Fibroblast of skin of scalp (primary cell): ENCODE results near the gene SEMA4D.

Experiments used
- DNase-seq: peaks from one replicate; pipeline ENCODE4 v3.0.0-alpha.2; 2013

SEMA4D gene

DNA sequence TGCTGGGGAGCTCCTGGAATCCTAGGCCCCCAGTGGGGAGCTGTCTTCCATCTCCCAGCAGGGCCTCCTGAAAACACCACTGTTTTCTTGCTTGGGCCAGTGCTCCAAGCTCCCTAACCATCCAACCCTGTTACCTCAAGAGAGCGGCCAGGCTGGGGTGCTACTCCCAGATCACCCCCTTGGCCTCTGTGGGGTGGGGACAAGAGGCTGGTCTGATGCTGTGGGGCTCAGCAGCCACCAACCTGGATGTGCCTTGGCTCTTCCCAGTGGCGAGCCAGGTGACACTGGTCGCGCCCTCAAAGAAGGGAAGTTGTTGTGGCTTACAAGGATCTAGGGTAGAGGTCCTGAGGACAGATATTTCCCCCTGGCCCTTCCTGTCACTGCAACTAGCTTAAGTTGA, 130.6 kb downstream of the SEMA4D start:
- DNase-seq: no peak

DNA sequence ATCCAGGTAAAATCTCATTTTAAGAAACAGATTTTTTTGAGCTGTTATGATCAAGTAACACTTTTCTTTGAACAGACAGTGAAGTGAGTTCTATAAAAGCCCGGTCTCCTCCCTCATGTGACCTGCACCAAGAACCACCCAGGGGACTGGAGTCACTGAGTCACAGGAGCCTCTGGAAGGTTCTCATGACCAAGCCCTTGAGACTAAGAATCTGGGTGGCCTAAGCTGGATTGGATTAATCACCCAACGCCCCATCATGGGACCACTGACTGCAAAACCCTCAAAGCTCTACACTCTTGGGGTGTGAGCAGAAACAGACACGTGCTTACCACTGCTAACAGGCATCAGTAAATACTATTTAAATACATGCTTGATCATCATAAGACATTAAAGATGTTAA, 131.2 kb downstream of the SEMA4D start:
- DNase-seq: peak; percentile 26

DNA sequence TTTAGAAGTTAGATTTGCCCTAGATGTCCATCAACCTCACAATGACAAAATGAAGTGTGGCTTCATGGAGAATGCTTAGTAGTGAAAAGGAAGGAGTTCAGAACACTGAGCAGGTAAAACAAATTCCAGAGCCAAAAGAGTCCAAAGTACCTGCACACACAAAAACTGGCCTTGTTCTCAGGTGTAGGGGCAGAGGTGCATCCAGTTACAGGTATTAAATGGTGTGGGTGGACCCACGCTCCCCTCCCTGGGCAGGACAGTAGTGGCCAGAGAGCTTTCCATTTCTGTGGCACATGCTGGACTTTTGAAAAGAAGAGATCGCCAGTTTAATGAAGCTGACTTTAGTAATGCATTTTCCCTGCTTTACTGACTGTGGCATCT, 132.4 kb downstream of the SEMA4D start:
- DNase-seq: no peak

DNA sequence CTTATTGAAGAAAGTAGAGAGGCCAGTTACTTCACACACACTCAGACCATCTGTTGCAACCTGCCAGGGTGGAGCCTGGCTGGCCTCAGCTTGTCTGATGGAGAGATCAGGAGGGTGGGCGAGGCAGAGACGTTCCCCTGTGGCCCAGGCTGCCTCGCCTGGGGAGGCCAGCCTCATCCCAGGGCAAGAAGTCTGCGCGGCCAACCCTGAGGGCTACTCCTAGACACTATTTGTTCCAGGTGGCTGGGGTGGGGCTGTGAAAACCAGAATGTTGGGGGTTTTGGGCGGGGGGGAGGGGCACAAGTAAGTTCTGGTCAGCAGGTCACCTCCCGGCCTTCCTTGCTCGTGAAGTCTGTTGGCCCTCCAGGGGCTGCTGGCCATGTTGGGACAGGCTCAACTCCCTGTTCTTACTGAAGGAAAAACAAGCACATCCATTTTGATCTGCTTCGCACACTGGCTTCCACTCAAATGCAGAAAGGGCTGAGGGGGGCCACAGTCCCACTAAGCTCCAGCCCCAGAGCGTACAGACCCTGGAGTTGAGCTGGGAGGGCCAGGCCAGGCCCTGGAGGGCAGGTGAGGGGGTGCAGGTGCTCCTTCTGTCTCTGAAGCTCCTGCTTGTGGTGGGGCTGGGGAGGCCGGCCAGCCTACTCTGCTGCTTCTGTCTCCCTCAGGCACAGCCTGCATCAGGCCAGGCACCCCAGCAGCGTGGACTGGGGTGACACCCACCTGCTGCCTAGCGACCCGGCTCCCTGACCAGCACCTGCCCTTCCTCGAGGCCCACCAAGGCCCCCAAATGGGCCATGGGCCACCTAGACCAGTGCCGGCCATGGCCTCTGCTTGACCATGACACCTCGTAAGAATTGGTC, 133.0 kb downstream of the SEMA4D start:
- no peak for DNase-seq

DNA sequence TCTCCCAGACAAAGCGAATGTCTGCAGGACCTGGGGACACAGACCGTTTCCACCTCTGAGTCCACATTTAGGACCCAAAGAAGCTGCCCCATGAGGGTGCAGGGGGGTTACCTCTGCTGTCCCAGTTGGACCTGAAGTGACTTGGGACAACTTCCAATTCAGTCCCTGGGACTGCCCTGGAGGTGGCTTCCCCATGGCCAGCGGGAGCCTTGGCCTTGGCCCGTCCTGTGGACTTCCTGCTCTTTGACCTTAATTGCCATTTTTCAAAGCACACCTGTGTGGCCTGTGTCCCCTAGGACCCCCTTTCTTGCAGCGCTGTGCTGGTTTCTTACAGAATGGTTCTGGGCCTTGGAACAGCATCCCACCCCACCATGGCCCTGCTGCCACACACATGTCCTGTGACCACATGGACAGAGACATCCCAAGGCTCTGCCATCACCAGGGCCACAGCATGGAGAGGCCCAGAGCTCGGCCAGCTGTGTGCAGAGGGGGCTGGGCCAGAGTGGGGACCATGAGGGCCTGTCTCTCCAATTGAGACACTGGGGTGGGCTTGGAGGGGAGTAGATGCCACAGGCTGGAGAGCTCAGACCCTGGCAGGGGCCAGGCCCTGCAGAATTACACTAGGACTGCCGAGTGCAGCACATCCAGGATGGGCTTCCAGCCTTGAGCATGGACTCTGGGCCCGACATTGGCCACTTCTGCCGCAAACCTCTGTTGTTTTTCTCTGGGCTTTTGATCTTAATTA, 133.8 kb downstream of the SEMA4D start:
- DNase-seq: no peak

DNA sequence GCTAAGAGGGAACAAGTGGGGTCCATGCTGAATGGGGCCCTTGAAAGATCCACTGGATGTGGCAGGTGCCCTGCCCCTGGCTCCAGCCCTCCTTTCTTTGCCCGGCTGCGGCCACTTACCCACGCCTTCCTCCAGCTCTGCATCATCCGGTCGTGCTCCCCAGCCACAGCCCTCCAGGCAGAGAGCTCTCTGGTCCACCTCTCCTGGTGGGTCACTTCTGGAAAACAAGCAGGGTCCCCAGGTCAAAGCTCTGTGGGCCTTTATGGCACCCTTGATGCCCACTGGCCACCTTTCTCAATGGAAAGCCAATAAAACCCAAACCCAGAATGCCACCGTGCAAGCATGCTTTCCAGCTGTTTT, 134.6 kb downstream of the SEMA4D start:
- DNase-seq: no peak

DNA sequence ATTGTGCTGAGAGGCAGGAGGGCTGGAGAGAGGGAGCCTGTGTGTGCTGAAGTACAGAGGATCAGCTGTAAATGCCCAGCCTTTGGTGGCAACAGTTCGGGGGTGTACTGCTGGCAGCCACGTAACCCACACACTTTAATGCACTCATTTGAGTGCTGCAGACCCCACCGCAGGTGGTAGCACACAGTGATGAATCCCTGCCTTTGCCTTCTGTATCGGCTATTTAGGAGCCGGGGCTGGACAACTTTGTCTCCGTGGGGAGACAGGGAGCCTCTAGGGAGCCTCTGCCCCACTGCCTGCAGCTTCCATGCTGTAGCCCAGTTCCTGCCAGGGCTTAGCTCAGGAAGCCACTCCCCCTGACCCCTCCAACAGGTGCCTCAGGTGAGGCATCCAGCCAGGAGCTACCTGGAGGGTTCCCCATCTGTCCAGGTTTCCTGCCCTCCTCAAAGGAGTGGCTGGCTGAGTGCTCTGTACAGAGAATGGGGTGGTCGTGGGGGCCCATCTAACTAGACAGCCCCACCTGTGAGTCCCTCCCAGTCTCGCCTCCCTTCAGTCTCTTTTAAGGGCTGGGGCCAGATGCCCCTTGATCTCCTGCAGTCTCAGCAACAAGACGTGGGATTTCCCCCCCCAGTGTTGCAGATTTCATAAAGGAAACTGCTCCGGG, 135.1 kb downstream of the SEMA4D start:
- no peak for DNase-seq

DNA sequence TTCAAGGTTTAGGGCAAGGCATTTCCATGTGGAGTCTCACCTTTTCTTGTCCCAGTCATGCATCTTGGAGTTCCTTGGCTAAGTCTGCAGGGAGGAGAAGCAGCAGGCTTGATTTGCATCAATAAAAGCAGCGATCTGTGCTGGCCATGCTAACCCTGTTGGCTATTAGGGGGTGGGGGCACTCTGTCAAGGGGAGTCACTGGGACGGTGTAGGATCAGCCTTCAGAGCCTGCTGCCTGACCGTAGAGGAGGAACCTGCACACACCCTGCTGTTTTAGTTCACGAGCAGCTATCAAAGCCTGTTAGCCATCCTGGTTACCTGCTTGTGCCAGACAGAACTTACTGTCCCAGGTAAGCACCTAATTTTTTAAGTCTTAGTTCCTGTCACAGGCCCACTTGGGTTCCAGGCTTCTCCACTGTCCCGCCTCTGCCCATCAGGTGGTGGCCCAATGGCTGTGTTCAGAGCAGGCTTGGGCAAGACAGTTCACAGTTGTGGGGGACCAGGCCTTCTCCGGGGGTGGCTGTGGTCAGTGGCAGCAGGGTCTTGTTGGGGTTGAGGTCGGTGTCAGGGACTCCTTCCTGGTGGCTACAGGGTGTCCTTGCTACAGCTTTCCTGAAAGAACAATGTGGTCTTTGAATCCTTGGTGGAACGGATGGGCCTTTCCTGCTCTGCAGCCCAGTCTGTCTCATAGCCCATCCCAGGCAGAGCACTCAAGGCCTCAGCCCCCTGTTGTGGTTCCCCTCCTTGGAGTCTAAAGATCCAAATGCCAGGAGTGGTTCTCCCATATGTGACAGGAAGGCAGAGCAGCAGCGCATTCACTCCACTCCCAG, 135.9 kb downstream of the SEMA4D start:
- no peak for DNase-seq

DNA sequence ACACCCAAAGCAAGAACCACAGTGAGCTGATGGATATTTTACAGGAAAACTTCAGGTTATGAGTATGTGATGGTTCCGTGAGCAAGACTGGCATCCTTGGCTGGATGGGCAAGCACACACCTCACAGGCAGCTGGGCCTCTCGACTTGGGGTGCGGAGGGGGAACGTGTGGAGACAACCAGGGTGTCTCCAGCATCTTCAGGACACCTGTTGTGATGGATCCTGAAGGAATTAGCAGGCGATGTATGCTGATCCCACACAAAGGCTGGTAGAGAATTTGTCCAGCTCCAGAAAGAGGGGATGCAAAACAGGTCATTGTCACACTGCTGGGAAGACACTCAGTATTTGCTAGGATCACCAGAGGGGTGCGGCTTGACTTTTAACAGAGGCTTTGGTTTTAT, 136.9 kb downstream of the SEMA4D start:
- DNase-seq: no peak

DNA sequence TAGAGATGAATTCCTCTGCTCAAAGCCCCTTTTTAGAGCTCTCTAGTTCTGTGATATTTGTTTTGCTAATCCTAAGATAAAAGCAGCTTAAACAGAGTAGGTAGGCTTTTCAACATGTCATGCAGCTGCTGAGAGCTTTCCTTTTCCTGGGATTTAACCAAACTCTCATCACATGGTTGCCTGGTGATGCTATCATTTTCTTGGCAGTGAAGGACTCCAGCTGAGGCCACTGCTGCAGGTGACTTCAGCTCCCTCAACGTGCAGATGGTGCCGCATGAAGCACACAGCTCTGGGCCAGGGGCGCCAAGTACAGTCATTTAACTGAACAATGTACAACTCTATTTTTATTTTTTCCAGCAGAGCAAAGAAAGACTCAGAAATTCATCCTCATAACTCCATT, 137.4 kb downstream of the SEMA4D start:
- DNase-seq: no peak

DNA sequence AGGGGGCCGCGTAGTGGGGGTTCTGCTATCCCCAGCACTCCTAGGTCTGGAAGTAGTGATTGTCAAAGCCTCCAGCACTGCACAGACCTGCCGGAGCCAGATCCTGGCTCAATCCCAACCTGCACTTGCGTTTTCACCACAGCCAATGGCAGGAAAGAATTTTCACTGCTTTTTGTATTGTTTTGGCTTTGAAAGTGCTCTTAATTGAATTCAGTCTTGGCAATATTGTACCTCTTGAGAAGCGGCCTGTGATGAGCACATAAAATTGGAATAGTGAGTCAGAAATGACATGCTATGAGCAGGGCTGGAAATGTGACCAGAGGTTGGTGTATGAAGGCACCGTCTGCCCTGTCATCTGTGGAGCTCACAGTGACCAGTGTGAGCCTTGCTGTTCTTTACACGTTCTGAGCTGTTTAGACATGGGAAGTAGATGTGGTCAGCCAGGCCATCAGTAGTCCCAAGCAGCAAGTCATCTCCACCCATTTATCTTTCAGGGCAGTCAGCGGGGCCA, 138.1 kb downstream of the SEMA4D start:
- DNase-seq: no peak

DNA sequence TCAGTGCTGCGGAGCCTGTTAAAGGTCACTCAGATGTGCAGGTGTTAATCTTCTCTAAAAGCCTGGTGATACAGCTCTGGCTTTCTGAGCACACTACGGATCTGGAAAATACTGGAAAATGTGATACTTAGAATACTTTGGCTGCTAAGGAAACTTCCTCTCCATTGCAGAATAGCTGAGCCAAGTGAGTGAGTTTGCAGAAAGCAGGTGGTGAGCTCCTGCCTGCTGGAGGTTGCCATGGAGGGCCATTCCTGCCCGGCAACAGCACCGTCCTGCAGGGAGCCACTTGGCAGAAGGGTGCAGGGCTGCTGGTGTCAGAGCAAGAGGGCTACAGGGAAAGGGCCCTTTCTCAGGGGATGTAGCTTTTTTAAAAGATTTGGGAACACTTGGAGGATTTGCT, 138.9 kb downstream of the SEMA4D start:
- no peak for DNase-seq

DNA sequence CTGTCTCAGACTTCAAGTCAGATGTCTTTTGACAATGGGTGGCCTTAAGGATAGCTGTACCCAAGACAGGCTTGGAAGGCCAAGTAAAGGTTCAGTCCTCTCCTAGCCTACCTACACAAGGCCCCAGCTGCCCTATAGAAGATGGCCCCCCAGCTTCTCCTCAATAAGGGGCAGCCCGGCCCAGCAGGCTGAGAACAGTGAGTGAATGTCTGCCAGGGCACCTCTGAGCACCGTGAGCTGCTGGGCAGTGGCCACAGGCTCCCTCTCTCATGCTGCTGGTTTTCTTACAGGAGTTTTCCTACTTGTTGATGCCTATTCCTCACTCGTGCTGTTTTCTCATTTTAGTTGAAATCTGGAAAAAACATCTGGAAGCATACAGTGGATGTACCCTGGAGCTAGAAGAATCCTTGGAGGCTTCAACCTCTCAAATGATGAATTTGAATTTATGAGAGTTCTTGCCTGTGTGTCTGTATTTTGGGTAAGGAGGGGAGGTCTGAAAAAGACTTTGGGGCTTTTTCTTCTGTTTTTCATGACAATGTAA, 139.5 kb downstream of the SEMA4D start:
- no peak for DNase-seq

DNA sequence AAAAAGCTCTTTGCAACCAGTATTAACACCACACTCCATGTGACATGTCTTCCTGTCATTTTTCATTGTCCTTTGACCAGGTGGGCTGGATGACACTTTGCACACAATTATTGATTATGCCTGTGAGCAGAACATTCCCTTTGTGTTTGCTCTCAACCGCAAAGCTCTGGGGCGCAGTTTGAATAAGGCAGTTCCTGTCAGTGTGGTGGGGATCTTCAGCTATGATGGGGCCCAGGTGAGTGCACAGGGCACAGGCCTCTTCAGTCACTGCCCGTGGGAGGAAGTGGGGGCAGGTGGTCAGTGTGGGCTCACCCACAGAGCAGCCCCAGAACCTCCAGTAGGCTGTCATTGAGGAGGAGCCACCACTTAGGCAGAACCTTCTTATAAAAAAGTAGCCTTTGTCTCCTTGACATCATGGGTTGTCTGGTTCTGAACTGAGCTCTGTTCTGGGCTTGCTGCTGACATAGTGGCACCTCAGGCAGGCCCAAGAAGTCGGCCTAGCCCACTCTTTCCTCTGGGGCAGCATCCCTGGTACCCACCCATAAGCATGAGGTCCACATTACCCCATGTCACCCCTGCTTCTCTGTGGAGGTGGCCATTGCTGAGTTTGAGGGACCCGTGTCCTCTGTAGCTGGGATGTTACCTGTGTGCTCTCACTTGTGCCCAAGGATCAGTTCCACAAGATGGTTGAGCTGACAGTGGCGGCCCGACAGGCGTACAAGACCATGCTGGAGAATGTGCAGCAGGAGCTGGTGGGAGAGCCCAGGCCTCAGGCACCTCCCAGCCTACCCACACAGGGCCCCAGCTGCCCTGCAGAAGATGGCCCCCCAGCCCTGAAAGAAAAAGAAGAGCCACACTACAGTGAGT, 140.3 kb downstream of the SEMA4D start:
- no peak for DNase-seq

DNA sequence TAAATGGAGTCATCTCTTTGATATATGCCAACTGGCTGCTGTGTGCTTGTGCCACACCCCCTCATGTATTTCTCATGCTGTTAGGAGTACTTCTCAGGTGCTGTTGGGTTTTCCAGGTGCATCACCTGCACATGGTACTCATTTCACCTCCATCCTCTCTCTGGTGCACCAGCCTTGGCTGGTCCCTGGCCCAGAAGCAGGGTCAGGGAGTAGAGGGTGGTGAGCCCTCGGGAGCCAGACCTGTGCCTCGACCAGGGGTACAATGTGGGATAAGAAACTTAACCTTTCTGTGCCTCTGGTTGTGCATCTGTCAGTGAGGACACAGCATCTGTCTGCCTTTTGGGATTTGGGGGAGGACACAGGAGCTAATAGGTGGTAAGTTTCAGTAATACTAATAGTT, 141.1 kb downstream of the SEMA4D start:
- DNase-seq: no peak

DNA sequence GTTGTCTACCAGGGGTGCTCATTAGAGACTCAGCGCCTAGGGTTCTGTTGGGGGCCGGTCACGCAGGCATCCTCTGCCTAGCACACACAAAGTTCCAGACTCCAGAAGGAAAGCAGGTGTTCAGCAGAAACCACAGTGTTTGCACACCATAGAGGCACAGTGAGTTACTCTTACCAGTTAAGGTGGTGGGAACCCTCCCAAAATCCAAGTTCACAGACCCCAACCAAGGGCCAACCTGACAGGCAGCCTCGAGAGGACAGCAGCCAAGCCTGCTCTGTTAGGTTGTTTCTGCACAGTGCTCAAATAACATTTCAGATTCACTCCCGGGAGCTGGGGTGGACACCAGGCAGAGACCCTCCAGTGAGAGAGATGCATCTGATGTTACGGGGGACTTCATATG, 143.4 kb downstream of the SEMA4D start:
- no peak for DNase-seq

DNA sequence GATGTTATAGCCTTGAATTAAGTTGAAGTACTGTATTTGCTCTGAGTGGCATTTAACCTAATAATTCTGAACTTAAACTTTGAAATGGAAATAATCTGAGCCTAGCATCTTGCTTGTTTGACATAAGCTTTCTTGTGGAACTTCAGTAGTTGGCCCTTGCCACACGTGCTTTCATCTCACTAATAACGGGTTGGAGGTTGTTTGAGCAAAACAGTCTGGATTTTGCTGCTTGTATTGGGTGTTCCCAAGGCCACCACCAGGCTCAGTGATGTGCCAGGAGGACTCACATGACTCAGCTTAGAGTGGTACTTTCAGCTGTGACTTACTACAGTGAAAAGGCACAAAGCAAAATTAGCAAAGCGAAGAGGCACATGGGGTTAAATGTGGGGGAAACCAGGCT, 143.9 kb downstream of the SEMA4D start:
- DNase-seq: no peak

DNA sequence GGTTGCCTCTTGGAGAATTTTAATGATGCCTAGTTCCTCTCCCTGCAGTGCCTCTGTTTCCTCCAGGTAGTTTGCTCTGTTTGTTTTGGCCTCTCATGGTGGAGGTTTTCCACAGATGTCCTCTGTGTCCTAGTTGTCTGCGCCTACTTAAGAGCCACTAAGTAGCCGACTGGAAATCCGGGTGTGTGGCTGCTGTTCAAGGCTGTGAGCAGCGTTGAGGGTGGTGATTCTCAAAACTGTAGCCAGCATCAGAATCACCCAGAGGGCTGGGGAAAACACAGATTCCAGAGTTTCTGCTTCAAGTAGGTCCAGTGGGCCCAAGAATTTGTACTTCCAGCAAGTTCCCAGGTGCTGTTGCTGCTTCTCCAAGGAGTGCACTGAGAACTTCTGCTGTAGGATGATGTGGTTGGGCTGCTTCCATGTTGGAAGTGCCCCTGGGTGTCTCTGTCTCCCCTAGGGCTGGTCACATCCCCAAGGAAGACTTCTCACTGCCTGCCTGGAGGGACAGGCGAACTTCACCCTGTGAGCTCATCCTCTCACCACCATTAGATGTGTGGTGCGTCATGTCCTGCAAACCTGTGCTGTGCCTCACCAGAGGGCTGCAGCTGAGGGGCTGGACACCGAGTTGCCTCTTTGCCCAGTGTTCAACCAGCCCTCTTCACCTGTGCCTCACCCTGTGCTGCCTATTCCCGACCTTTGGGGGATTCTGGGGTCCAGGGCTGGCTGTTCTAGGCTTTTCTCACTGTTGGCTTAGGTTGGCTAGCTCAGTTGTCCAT, 144.9 kb downstream of the SEMA4D start:
- no peak for DNase-seq

DNA sequence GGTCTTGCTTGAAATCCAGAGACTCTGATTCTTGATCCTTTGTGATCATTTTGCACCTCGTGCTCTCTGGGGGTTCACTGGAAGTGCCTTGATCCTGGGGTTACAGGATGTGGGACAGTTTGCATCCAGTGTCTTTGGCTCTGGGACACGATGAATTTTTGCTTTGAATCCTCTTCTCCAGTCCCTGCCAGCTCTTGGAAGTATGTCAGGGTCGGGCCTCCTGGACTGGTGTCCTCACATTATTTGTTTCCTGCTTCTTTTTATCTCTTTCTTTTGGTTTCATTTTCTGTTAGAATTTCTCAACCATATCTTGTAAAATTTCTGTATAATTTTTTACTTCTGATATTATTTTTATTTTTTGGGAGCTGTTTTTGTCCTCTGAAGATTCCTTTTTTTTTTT, 145.5 kb downstream of the SEMA4D start:
- DNase-seq: no peak

DNA sequence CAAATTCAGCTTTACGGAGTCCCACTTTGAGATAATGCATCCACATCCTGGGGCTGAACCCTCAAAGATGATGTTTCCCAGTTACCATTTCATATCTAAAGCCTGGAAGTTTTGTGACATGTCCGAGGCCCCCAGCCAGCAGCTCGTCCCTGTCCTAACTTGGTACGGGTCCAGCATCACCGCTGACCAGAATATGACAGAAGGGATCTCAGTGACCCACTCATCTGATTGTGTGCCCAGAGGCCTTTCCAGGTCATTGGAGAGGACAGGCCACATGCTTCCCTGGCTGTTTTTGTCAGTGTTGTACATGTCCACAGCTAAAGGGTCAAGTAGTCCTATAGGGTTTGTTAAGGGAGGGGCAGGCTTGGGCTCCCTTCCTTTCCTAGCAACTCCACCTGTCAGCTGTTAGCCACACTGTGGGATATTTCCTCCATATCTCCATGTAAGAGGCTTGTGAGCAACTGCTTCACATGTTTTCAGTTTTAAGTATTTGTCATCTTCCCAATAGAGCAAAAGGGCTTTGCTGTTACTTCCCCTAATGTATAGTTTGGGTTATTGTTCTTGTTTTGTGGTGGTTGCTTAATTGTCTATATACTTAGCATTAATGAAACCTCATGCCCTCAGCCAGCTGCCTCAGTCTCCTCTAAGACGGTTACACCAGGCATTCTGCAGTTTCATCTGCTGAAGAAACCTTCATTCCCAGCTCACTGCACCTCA, 146.2 kb downstream of the SEMA4D start:
- no peak for DNase-seq
